Stimulated activated CD4-positive, alpha-beta T cell treated with anti-CD3 and anti-CD28 coated beads, Interleukin-1b, Interleukin-23, amount 100 ng/mL, for 1 hour (primary cell): ENCODE measurements around the gene CCDC69.
"Not testable (repeated sequence)": the region's sequence is repeated elsewhere in the genome, so short reads cannot be mapped to it uniquely, and the experiment has no call there.

ENCODE experiments used
- DNase-seq, 2 donors: peaks; one replicate each; pipeline ENCODE4 v3.0.0-alpha.2; 2020; ENCODE audit warnings: low read depth in 2 of 2

Gene CCDC69

GRCh38 chr5:151223447-151224264 is at the start of gene CCDC69:
Gene CCDC69 (minus strand): TSS chr5:151224092. CDS start chr5:151223970, 122 bp downstream.
- no peak for DNase-seq

DNA sequence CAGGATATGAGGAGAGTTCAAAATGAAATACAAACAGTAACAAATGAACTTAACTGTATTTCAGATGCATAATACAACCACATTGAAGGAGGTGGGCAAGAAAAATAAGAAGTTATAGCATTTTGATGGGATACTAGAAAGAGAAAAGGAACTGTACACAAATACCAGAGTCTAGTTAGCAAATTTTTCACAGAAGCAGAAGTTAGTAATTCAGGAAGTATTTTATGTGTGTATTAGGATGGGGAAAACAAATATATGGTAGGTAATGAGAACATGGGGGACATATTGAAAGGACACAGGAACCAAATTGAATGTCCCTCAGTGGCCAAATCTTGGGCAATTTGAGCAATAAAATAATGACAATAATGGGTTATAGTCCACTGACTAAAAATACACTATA is 47.4 kb upstream of the CCDC69 start:
- no peak for DNase-seq

- no peak for DNase-seq
Observed at GRCh38 chr5:151270599-151270998, 46.7 kb upstream of the CCDC69 start.

DNA sequence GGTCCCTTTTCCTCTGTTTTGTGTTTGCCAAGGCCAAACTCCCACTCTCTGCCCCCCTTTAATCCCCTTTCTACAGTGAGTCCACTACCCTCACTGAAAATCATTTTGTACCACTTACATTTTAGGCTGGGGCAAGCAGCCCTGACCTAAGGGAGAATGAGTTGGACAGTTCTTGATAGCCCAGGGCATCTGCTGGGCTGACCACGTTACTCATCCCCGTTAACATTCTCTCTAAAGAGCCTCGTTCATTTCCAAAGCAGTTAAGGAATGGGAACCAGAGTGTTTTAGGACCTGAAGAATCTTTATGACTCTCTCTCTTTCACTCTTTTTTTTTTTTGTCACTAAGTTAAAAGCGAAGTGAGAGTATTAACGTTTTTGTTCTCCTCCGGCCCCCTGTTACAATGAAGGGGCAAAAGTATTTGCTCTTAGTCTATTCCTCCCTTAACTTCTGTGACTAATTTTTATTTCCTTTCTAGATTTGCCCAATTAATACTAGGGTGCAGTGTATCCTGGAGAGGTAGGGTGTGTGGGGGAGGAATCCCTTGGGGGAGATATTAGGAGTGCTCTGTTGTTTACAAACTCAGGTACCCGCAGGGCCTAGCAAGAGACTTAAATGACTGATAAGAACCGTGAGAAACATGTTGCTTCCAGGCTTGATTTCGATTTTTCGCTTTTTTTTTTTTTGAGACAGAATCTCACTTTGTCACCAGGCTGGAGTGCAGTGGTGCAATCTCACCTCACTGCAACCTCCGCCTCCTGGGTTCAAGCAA is 43.8 kb upstream of the CCDC69 start:
- DNase-seq, result no peak

DNA sequence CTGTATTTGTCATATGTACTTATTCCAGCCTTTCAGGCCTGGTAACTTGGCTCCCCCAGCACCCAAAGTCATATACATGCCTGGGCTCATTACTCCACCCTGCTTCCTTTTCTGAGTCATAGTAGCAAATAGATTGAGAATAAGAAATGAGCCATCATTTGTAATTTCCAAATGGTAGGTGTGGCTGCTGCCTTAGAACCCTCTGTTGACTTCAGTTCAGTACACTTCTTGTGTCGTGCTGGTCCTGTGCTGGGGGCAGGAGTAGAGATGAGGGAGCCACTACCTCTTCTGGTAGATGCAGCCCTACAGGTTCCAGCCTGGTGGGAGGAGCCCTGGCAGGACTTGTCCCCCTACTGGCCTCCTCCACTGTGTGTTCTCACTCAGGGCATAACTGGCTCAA is 40.2 kb upstream of the CCDC69 start:
- no peak for DNase-seq

DNA sequence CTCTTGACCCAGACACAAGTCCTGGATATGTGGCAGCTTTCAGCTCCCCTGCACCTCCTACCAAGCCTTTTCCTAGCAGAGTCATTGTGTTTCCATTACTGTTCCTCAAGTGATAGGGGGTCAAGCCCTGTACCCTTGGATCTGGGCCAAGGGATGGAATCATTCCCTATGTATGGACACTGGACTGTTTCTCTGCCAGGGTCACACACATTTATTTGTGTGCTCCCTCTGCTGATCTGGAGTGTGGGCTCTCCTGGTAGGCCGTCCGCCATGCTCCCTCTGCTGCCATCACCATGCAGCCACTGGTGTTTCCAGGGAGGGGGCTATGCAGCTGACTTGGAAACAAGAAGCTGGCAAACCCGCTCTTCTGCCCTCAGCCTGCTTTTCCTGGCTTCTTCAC is 38.6 kb upstream of the CCDC69 start:
- no peak for DNase-seq

- no peak for DNase-seq
Observed at GRCh38 chr5:151259931-151260330, 36.0 kb upstream of the CCDC69 start.

GRCh38 chr5:151258816-151259215 is 34.9 kb upstream of the CCDC69 start:
- DNase-seq, result no peak

DNA sequence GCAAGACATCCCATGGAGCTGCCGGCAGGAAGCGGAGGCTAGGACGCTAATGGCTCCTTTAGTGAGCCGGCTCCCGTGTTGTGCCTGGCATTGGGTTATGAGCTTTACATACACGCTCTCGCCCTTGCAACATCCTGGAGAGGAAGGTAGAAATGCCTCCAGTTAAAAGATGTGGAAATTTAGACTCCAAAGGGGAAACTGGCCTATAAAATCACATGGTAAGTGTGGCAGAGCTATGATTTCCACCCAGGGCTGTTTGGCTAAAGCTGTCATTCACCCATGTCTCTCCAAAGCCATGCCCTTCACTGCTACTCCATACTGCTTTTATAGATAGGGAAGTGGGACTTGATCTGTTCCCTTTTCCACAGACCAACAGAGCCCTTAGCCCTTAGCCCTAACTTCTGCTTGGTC is 34.3 kb upstream of the CCDC69 start:
- DNase-seq, result no peak

DNA sequence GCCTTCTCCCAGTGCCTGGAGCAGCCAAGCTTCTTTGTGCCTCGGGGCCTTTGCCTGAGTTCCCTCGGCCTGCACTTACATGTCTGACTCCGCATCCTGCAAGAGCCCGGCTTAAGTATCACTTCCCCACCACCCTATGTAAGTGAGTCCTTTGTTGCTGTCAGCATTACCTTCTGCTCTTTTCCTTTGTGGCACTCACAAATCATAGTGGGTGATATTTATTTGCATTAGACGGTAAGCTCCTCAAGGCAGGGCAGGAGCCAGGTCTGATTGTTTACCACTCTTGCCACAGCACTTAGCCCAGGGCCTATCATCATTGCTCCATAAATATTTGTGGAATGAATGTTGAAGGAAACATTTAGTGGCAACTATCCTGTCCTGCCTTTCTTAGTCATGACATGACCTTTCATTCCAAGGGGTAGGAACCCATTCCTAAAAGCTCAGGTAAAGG is 33.9 kb upstream of the CCDC69 start:
- no peak for DNase-seq

DNA sequence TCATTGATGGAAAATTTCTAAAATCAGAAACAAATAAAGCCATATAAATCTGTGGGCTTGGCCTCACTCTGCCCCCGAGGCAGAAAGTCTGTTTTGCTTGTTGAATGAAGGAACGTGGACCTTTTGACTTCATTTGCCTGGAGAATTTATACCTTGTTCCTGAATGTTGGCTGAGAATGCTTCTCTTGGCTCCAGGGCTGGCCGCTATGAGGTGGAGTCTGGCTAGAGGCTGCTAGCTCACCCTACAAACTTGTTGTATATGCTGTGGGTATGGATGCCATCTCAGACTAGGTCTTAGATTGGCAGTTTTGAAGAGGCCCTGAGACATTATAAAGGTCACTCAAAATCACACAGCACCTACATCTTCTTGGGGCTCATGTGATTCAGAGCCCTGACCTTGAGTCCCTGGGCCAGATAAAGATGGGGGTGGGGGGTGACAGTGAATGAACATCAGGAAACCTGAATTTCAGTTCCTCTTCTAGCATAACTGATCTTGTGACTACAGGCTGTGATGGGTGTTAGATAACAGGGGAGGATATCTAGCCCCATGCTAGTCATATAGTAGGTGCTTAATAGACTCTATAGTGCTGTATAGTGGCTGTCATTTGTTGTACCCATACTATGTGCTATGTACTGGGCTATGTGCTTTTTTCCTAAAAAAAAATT is 31.9 kb upstream of the CCDC69 start:
- no peak for DNase-seq

DNA sequence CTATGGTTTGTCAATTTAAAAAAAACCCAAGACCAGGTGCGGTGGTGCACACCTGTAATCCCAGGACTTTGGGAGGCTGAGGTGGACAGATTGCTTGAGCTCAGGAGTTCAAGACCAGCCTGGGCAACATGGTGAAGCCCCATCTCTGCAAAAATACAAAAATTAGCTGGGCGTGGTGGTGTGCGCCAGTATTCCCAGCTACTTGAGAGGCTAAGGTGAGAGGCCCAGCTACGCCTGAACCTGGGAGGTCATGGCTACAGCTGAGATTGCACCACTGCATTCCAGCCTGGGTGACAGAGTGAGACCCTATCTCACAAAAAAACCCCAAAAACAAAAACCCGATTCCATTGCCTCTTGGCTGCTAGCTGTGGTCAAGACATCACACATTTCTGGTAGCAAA is 31.1 kb upstream of the CCDC69 start:
- not testable (repeated sequence) for DNase-seq

DNA sequence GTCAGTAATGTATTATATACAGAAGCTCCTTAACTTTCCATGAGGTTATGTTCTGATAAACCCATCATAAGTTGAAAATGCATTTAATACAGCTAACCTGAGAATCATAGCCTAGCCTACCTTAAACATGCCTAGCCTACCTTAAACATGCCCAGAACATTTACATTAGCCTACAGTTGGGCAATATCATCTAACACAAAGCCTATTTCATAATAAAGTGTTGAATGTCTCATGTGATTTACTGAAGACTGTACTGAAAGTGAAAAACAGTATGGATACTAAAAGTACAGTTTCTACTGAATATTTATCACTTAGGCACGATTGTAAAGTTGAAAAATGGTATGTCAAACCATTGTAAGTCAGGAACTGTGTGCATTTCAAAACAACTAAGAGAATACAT is 30.7 kb upstream of the CCDC69 start:
- no peak for DNase-seq

DNA sequence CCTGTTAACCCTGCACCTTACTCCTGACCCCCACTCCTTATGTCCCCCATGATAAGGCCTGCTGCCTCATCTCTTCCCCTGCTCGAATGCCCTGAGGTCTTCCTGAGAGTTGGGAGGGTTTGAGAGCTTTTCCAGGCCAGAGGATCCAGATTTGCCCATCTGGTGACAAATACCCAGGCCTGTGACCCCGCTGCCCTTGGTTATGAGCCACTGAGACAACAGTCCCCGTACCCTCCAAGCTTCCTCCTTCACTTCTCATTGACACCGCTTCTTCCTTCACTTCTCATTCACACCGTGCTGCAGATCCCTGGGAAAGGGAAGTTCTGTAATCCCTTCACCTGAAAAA is 29.7 kb upstream of the CCDC69 start:
- no peak for DNase-seq

DNA sequence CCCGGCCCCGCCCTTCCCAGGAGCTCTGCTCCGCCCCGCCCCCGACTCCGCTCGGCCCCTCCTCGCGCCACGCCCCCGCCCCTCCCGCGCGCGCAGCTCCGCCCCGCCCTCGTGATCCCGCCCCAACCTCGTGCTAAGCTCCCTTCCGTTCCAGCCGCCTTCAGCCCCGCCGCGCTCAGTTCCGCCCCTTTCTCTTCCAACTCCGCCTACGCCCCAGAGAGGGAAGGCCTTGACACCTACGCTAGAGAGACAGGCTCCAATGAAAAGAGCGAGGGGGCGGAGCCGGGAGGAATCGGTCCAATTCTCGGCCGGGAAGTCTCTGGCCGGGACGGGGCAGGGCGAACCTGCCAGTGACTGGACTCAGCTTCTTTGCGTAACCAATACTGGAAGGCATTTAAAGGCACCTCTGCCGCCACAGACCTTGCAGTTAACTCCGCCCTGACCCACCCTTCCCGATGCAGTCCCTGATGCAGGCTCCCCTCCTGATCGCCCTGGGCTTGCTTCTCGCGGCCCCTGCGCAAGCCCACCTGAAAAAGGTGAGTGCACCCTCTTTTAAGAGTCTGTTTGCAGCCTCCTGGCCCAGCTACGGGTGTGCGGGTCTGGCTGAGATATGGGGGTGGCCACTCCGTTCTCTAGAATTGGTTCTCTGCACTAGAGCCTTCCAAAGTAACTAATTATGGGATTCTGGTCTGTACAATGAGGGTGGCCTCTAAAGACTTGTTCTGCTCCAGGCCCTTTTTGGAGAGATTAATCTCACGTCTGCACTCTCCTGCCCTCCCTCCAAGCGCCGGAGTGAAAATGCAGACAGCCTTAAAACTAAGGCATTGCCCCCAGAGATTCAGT is 29.1 kb upstream of the CCDC69 start, which contains the start of gene GM2A:
Gene GM2A (plus strand): TSS at position 424 of the 843 bp plus-strand sequence. CDS start 32 bp downstream, at position 456.
- peak; percentile 95 for DNase-seq

DNA sequence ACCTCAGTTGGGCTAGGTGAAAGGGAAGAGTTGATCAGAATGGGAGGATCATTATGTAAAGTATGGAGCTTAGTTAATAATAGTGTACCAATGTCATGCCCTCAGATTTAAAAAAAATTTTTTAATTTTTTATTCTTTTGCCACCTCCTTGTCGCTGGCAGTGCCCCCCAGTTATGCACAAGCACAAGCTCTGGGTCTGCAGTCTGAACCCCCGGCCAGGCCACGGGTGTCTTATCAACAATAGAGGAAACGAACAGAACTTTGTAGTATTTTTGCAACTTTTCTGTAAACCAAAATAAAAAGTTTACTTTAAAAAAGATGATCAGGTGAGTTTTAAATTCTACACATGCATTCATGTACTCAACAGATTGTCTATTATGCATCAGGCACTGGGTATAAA is 27.7 kb upstream of the CCDC69 start:
- DNase-seq, result no peak

DNA sequence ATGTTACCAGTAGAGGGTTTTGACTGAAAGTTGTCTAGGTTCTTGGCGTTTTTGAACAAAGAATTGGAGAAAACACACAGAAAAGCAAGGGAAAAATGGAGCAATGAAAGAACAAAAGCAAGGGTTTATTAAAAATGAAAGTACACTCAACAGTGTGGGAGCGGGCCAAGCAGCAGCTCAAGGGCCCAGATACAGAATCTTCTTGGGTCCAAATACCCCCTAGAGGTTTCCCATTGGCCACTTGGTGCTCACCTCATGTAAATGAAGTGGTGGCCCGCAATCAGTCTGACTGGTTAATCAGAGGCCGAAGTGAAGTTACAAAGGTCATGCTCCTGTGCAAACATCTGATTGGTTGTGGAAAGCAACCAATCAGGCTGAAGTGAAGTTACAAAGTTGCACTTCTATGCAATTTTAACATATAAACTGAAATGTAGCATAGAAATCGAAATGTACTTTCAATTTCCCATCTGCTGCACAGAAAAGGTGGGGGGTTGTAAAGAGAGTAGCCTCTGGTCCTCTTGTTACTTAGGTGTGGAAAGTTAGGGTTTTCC is 27.2 kb upstream of the CCDC69 start:
- no peak for DNase-seq

DNA sequence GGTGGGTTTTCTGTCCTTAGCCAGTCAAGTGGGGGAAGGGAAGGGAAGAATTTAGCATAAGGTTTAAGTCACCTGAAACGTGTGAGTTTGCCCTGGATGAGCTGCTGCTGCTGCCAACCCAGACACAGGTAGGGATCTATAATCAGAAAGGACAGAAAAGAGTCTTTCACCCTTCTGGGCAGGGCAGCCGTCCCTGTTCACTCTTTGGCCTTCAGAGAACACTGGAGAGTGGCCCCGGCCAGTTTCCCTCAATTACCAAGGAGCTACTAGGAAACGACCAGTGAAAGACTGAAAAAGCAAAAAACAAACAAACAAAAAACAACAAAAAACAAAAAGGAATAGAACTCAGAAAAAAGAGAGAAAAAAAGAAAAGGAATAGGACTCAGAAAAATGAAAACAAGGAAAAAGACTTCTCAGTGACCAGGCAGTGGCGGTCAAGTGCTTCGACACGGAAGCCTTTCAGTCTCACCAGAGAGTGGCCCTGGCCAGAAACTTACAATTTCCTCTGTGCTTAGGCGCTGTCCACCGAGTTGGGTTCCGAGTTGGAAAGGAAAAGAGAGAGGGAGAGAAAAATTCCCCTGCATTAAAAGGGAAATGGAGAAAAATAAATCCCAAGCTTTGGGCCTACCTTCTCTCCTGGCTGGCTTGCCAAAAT is 26.6 kb upstream of the CCDC69 start:
- no peak for DNase-seq

GRCh38 chr5:151249281-151249680 is 25.4 kb upstream of the CCDC69 start:
- no peak for DNase-seq

DNA sequence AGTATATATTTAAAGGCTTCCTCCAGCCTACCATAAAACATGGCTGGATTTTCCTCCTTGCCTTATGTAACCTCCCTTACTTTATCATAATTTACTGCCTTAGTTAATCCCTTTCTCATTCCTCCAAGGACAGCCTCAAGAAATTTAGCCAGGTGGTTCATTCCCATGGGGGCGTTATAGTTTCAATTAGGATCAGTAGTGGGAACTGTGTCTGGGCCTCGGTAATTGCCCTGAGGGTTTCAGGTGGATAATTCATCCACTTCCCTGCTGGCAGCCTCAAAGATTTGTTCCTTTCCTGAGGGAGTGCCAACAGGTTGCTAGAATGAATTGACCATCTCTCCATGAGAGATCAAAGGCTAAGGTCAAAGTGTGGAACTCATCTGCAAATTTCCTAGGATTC is 24.8 kb upstream of the CCDC69 start:
- no peak for DNase-seq
